ENCODE results near the gene BGN.

DNA sequence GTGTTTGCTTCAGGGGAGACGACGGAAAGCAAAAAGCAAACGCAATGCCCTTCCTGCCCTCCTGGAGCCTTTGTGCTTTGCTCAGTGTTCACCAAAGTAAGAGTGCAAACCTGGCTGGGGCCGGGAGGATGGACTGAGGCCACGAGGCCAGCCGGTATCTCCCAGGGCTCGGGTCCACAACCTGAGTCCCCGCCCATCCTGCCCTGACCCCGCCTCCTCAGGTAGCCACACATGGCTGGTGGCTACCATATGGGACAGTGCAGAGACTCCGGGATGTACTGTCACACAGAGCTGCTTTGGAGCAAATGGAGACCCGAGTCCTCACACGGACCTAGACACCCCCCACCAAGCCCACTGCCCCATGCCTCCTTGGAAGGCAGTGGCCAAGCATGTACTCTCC, 27.5 kb downstream of the BGN start:
- TF ChIP-seq, protein P1, sequence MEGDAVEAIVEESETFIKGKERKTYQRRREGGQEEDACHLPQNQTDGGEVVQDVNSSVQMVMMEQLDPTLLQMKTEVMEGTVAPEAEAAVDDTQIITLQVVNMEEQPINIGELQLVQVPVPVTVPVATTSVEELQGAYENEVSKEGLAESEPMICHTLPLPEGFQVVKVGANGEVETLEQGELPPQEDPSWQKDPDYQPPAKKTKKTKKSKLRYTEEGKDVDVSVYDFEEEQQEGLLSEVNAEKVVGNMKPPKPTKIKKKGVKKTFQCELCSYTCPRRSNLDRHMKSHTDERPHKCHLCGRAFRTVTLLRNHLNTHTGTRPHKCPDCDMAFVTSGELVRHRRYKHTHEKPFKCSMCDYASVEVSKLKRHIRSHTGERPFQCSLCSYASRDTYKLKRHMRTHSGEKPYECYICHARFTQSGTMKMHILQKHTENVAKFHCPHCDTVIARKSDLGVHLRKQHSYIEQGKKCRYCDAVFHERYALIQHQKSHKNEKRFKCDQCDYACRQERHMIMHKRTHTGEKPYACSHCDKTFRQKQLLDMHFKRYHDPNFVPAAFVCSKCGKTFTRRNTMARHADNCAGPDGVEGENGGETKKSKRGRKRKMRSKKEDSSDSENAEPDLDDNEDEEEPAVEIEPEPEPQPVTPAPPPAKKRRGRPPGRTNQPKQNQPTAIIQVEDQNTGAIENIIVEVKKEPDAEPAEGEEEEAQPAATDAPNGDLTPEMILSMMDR (IDR thresholded peaks at IDR 0.05; ENCODE audit: low read depth, low read length), result no peak
- no peak for TF ChIP-seq EZH2phosphoT487 (IDR thresholded peaks at IDR 0.05; ENCODE audit: low read depth)
